GM06990 (cell line): ENCODE results near the gene SLC5A10.
A peak's percentile ranks its signal among the peaks of the same experiment; 100 is the strongest.

Experiments
- DNase-seq: peaks from one replicate; pipeline ENCODE4 v3.0.0-alpha.2; 2011; ENCODE audit not compliant: insufficient read length; ENCODE audit errors: extremely low read depth
- H3K27me3 ChIP-seq: replicated peaks from 2 replicates; pipeline ENCODE4 v1.6.0; 2011; ENCODE audit warnings: low read length; ENCODE audit not compliant: control insufficient read depth, insufficient read depth
- H3K36me3 ChIP-seq: 2 replicates; pipeline ENCODE4 v1.5.1; 2011; ENCODE audit warnings: low read length; ENCODE audit not compliant: control insufficient read depth, insufficient read depth
- H3K4me3 ChIP-seq: replicated peaks from 2 replicates; pipeline ENCODE4 v1.5.1; 2011; ENCODE audit warnings: low read depth, mild to moderate bottlenecking, control low read depth, low read length
- CTCF ChIP-seq: IDR thresholded peaks from 2 replicates; pipeline ENCODE4 v1.5.1; 2011; ENCODE audit warnings: low read length, control low read depth, mild to moderate bottlenecking, inconsistent platforms; ENCODE audit not compliant: insufficient read depth, poor library complexity, severe bottlenecking

SLC5A10 gene

GRCh38 chr17:18933102-18934058 lies 18.6 kb upstream of the SLC5A10 start:
- peak; percentile 27 for DNase-seq
- Histone ChIP-seq H3K27me3 (no peaks in the 10 kb centered on the region), H3K4me3 (no peak overlapping the region), H3K36me3 (peaks cover 10% of the 10 kb centered on the region)
- TF ChIP-seq CTCF, result no peak

GRCh38 chr17:18937981-18938691 lies 13.8 kb upstream of the SLC5A10 start:
- no peak for DNase-seq
- no peaks in the 10 kb centered on the region for H3K36me3 ChIP-seq
- no peak for TF ChIP-seq CTCF
- H3K27me3 ChIP-seq, result no peaks in the 10 kb centered on the region
- H3K4me3 ChIP-seq, result no peak overlapping the region

- H3K27me3 ChIP-seq, result no peaks in the 10 kb centered on the region
- H3K4me3 ChIP-seq, result no peak overlapping the region
- H3K36me3 ChIP-seq, result no peaks in the 10 kb centered on the region
- no peak for DNase-seq
- no peak for TF ChIP-seq CTCF
Measured at GRCh38 chr17:18938692-18939023, 13.3 kb upstream of the SLC5A10 start.

- no peak for TF ChIP-seq CTCF
- no peak for DNase-seq
- Histone ChIP-seq H3K4me3 (no peak overlapping the region), H3K27me3 (no peaks in the 10 kb centered on the region), H3K36me3 (no peaks in the 10 kb centered on the region)
Measured at GRCh38 chr17:18944646-18945045, 7.3 kb upstream of the SLC5A10 start.

- no peak for TF ChIP-seq CTCF
- no peak for DNase-seq
- H3K36me3 ChIP-seq, result no peaks in the 10 kb centered on the region
- no peaks in the 10 kb centered on the region for H3K27me3 ChIP-seq
- H3K4me3 ChIP-seq, result no peak overlapping the region
Measured at GRCh38 chr17:18946536-18946935, 5.4 kb upstream of the SLC5A10 start.
